Measurements from ENCODE around the gene KSR2. TPM values are rescaled to one million over a fixed set of nuclear protein-coding genes. Genes with fewer than 3 reads are reported as not detected.

The KSR2 gene
- total and polyA plus RNA-seq, 2 of the 4 experiments (the other 2 are of a cell fraction): not detected

- no peak overlapping the region for H3K18ac ChIP-seq (ENCODE audit: low read depth, low read length)
- no peak overlapping the region for H4K8ac ChIP-seq (ENCODE audit: low read depth in 2 of 2, low read length in 2 of 2)
- intact Hi-C loops (cut with micrococcal nuclease): no loop called here
- H4K20me1 ChIP-seq (ENCODE audit: insufficient read depth, low read length): no peaks in the 10 kb centered on the region
- no peaks in the 10 kb centered on the region for H3K9me1 ChIP-seq (ENCODE audit: insufficient read depth, low read length)
- no peaks in the 10 kb centered on the region for H3K9me3 ChIP-seq (ENCODE audit: control insufficient read depth, insufficient read depth, low read length)
- BruUV-seq (replicated peaks): no TSS peak
- no peak overlapping the region for H2BK20ac ChIP-seq (ENCODE audit: low read depth, low read length)
- H3K79me1 ChIP-seq (ENCODE audit: low read depth in 1 of 2, low read length in 2 of 2): no peaks in the 10 kb centered on the region
- H2AFZ ChIP-seq (replicated peaks; ENCODE audit: low read length, poor library complexity): no peak overlapping the region
- H3K56ac ChIP-seq (ENCODE audit: extremely low read depth, insufficient read depth, low read length): no peak overlapping the region
- DNase-seq (no peak), ATAC-seq (ENCODE audit: low read depth) (no peak)
- no peaks in the 10 kb centered on the region for H3K36me3 ChIP-seq (ENCODE audit: control insufficient read depth, insufficient read depth, low read length)
- no peak overlapping the region for H3K23ac ChIP-seq (ENCODE audit: low read depth, low read length)
- no peak overlapping the region for H2BK15ac ChIP-seq (ENCODE audit: low read depth, low read length)
- CTCF ChIA-PET: no interaction called here
- no peak overlapping the region for H3K4ac ChIP-seq (ENCODE audit: low read depth, low read length)
- dilution Hi-C loops (cut with HindIII; ENCODE audit: low sequenced_read_pairs, unreplicated experiment): no loop called here
- no peak overlapping the region for H3K9ac ChIP-seq (ENCODE audit: low read depth, low read length)
- H3K4me2 ChIP-seq (ENCODE audit: low read depth, low read length): no peak overlapping the region
- no peak overlapping the region for H4K91ac ChIP-seq (ENCODE audit: insufficient read depth, low read depth, low read length)
- TF ChIP-seq FOS (IDR thresholded peaks at IDR 0.05; ENCODE audit: low read depth, low read length) (no peak), SMC3 (IDR thresholded peaks at IDR 0.05; ENCODE audit: low read depth, low read length) (no peak), POLR2A (IDR thresholded peaks at IDR 0.05; ENCODE audit: low read depth, low read length) (no peak), RCOR1 (IDR thresholded peaks at IDR 0.05; ENCODE audit: insufficient replicate concordance, low read length) (no peak), USF2 (IDR thresholded peaks at IDR 0.05; ENCODE audit: low read depth, low read length) (no peak), MAFK (IDR thresholded peaks at IDR 0.05; ENCODE audit: low read depth, low read length) (no peak), RAD21 (IDR thresholded peaks at IDR 0.05; ENCODE audit: low read length) (no peak), BHLHE40 (IDR thresholded peaks at IDR 0.05; ENCODE audit: low read depth, low read length) (no peak), CHD1 (IDR thresholded peaks at IDR 0.05; ENCODE audit: low read depth, low read length) (no peak), RFX5 (IDR thresholded peaks at IDR 0.05; ENCODE audit: low read depth, low read length) (no peak), CEBPB (IDR thresholded peaks at IDR 0.05; ENCODE audit: low read depth, low read length) (no peak), ELK1 (IDR thresholded peaks at IDR 0.05; ENCODE audit: borderline replicate concordance, low read depth, low read length) (no peak), NFE2L2 (IDR thresholded peaks at IDR 0.05; ENCODE audit: low read depth, low read length) (no peak), CTCF (conservative IDR thresholded peaks at IDR 0.05; ENCODE audit: low read depth, low read length) (no peak), MXI1 (IDR thresholded peaks at IDR 0.05; ENCODE audit: borderline replicate concordance, low read depth, low read length) (no peak), MAZ (IDR thresholded peaks at IDR 0.05; ENCODE audit: borderline replicate concordance, low read depth, low read length) (no peak)
- in situ Hi-C loops (cut with MboI; ENCODE audit: low sequenced_read_pairs): no loop called here
- H3K4me1 ChIP-seq (ENCODE audit: control insufficient read depth, insufficient read depth, low read length): no peaks in the 10 kb centered on the region
- H3K14ac ChIP-seq (replicated peaks; ENCODE audit: low read depth, low read length): no peak overlapping the region
- H2AK9ac ChIP-seq (replicated peaks; ENCODE audit: low read depth, low read length, poor library complexity): no peak overlapping the region
- H3K27ac ChIP-seq (ENCODE audit: insufficient read depth, low read length): no peak overlapping the region
- POLR2A ChIA-PET (ENCODE audit: unreplicated experiment): no interaction called here
- H3K27me3 ChIP-seq (ENCODE audit: control insufficient read depth, insufficient read depth, low read length): no peaks in the 10 kb centered on the region; the same call in 1 of the 2 replicates
- H2AK5ac ChIP-seq (ENCODE audit: low read depth, low read length): no peak overlapping the region
- H2BK5ac ChIP-seq (ENCODE audit: low read depth, low read length, poor library complexity, severe bottlenecking): peak overlapping the region; percentile 26
- H2BK120ac ChIP-seq (ENCODE audit: low read depth, low read length): no peak overlapping the region
- no peak overlapping the region for H4K5ac ChIP-seq (ENCODE audit: low read depth, low read length)
- H3K4me3 ChIP-seq (ENCODE audit: insufficient read depth, low read depth, low read length): no peak overlapping the region
Observed at GRCh38 chr12:117882603-117883184, 86.1 kb downstream of the KSR2 start.

All from IMR-90 (cell line).